Measurements from ENCODE around the gene CCDC38.

GRCh38 chr12:95881331-95881955, 61.0 kb downstream of the CCDC38 start:
- TF ChIP-seq, protein P1, sequence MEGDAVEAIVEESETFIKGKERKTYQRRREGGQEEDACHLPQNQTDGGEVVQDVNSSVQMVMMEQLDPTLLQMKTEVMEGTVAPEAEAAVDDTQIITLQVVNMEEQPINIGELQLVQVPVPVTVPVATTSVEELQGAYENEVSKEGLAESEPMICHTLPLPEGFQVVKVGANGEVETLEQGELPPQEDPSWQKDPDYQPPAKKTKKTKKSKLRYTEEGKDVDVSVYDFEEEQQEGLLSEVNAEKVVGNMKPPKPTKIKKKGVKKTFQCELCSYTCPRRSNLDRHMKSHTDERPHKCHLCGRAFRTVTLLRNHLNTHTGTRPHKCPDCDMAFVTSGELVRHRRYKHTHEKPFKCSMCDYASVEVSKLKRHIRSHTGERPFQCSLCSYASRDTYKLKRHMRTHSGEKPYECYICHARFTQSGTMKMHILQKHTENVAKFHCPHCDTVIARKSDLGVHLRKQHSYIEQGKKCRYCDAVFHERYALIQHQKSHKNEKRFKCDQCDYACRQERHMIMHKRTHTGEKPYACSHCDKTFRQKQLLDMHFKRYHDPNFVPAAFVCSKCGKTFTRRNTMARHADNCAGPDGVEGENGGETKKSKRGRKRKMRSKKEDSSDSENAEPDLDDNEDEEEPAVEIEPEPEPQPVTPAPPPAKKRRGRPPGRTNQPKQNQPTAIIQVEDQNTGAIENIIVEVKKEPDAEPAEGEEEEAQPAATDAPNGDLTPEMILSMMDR (conservative IDR thresholded peaks at IDR 0.05): no peak
- no peak for TF ChIP-seq EZH2 (IDR thresholded peaks at IDR 0.05; ENCODE audit: low read depth)
